ENCODE results near the gene SAMD1.

Gene SAMD1

DNA sequence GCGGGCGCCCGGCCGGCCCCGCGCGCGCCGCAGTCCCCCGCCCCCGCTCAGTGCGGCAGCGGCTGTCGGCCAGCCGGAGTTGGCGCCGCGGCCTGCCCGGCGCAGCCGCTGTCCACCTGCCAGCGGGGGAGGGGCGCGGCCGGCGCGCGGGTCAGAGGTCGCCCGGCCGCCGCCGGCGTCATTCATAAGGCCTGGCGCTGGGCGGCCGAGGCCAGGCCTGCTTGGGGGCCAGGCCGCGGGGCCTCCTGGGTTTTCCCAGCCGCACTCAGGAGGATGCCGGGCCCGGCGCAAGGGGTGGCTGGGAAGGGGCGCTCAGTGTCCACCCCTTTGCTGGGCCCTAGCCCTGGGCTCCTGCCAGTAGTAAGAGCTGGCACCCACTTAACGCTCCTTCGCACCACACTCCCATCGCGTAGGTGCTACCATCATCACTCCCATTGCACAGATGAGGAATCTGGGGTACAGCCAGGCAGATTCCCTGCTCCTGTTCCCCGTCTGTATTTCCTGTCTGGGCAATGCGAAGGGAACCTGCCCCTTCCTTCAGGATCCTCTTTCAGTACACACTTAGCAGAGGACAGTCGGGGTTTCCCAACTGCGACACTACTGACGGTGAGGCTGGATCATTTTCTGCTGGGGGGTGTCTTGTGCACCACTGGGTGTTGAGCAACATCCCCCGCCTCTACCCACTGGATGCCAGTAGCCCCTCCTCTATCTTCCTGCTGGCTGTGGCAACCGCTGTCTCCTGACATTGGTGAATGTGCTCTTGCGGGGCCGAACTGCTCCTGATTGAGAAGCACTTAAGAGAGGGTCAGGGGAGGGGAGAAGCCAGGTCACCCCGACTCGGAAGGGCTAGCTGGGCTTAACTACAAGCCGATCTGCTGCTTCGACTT is 27.9 kb upstream of the SAMD1 start:
- peak; percentile 94; the same call in 1 of the 2 replicates for TF ChIP-seq ZFX (IDR thresholded peaks at IDR 0.05)
- TF ChIP-seq, protein P1, sequence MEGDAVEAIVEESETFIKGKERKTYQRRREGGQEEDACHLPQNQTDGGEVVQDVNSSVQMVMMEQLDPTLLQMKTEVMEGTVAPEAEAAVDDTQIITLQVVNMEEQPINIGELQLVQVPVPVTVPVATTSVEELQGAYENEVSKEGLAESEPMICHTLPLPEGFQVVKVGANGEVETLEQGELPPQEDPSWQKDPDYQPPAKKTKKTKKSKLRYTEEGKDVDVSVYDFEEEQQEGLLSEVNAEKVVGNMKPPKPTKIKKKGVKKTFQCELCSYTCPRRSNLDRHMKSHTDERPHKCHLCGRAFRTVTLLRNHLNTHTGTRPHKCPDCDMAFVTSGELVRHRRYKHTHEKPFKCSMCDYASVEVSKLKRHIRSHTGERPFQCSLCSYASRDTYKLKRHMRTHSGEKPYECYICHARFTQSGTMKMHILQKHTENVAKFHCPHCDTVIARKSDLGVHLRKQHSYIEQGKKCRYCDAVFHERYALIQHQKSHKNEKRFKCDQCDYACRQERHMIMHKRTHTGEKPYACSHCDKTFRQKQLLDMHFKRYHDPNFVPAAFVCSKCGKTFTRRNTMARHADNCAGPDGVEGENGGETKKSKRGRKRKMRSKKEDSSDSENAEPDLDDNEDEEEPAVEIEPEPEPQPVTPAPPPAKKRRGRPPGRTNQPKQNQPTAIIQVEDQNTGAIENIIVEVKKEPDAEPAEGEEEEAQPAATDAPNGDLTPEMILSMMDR (conservative IDR thresholded peaks at IDR 0.05): no peak
- peak overlapping the region; percentile 91 for H3K27ac ChIP-seq

- H3K27ac ChIP-seq: peak within 1 kb of the TSS; percentile 91
- no peak for TF ChIP-seq ZFX (IDR thresholded peaks at IDR 0.05)
- TF ChIP-seq, protein P1 (conservative IDR thresholded peaks at IDR 0.05): no peak
Observed at GRCh38 chr19:14117668-14118164, 27.2 kb upstream of the SAMD1 start, which contains the start of gene PRKACA. PRKACA (minus strand) TSS chr19:14117762; CDS start chr19:14117547, 215 bp downstream.

- TF ChIP-seq ZFX (IDR thresholded peaks at IDR 0.05): no peak
- TF ChIP-seq, protein P1 (conservative IDR thresholded peaks at IDR 0.05): no peak
- H3K27ac ChIP-seq: peak overlapping the region; percentile 91
Observed at GRCh38 chr19:14116918-14117578, 26.5 kb upstream of the SAMD1 start.

DNA sequence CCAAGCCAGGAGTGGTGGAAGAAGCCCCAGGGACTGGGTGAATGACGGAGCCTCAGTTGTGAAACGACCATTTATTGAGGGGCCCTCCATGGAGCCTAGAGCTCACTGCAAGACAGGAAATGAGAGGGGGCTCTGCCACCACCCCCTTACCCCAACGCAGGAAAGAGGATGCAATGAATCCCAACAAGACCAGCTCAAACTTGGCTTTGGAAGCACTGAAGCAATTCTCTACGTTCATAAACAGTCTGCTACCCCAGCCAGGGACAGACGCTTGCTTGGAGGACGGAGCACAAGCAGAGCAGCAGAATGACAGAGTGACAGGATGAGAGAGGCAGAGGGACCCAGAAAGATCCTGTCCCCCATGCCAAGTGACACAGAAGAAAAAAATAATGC is 26.0 kb upstream of the SAMD1 start:
- peak overlapping the region; percentile 91 for H3K27ac ChIP-seq
- no peak for TF ChIP-seq ZFX (IDR thresholded peaks at IDR 0.05)
- TF ChIP-seq, protein P1 (conservative IDR thresholded peaks at IDR 0.05): no peak

DNA sequence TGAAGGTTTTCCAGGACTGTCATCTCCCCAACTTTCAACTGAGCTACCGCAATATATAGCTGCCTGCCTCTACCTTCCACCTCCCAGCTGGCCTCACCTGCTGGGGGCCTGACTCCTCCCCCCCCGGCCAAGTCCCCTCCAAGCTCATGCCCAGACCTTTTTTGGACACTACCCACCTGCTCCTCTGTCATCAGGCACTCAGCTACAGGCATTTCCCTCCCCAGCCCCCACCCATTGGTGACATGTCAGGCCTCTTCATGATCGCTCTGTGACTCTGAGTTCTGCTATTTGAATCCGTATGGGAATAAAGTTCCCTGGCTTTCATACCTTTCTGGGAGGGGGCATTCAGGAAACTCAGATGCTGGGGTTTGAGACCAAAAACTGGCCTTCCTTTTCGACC is 25.2 kb upstream of the SAMD1 start:
- TF ChIP-seq, protein P1 (conservative IDR thresholded peaks at IDR 0.05): no peak

DNA sequence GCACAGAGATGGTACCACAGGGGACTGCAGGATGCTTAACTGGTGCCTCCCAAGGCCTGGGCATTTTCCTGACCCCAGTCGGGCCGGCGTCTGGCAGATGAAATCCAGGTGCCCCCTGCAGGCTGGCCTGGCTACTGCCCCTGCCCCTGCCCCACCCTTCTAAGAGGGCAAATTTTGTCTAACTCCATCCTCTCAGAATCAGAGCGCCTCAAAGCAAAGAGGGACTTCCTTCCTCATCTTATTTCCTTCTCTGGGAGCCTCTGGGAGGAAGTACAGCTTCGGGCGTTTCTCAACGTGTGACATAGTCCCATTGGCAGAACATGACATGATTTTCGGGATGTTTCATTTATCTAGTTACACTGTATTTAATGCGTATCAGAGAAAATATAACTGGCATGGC is 24.3 kb upstream of the SAMD1 start:
- H3K27ac ChIP-seq: no peak overlapping the region
- TF ChIP-seq, protein P1 (conservative IDR thresholded peaks at IDR 0.05): peak; percentile 72
- no peak for TF ChIP-seq ZFX (IDR thresholded peaks at IDR 0.05)

More for the DNA sequence above, 25.2 kb upstream of the SAMD1 start:
- no peak overlapping the region for H3K27ac ChIP-seq

DNA sequence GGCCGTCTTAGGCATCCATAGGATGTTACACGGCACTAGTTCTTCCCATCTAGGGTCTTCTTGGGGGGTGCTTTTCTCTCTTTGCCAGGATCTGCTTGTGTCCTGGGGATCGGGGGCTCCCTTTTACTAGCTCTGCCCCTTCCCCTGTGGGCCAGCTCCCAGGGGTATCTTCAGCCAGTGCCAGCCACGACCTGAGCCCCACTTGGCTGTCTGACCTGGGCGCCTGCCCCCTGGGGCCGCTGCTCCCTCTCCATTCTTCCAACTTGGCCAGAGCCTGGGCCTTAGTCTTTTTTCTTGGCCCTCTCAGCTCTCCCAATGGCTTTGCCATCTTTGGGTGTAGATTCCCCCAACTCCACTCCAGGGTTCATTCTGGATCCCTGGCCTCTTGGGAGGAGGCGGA is 23.9 kb upstream of the SAMD1 start:
- no peak for TF ChIP-seq ZFX (IDR thresholded peaks at IDR 0.05)
- TF ChIP-seq, protein P1 (conservative IDR thresholded peaks at IDR 0.05): no peak
- H3K27ac ChIP-seq: no peak overlapping the region

Measured in C4-2B (cell line).